SK-N-MC (cell line): ENCODE data around the gene ZSCAN9.

Experiments
- EZH2 ChIP-seq: fragments of 200-600 bp; sonication (generic); IDR thresholded peaks from one replicate; pipeline ENCODE4 v1.6.1; 2017; ENCODE audit warnings: antibody characterized with exemption
- POLR2AphosphoS5 ChIP-seq: IDR thresholded peaks from 2 replicates; pipeline ENCODE4 v1.6.1; 2012; ENCODE audit warnings: mild to moderate bottlenecking, low read depth, low read length, borderline replicate concordance

GRCh38 chr6:28251661-28252008 lies 26.6 kb downstream of the ZSCAN9 start:
- TF ChIP-seq EZH2 (no peak), POLR2AphosphoS5 (no peak)
